ENCODE measurements around the gene EFS. TPM values are rescaled to one million over a fixed set of nuclear protein-coding genes. Genes with fewer than 3 reads are reported as not detected.
A peak's percentile ranks its signal among the peaks of the same experiment; 100 is the strongest.

Gene EFS
- total RNA-seq, 1 experiment from 2014 or later = not detected

DNA sequence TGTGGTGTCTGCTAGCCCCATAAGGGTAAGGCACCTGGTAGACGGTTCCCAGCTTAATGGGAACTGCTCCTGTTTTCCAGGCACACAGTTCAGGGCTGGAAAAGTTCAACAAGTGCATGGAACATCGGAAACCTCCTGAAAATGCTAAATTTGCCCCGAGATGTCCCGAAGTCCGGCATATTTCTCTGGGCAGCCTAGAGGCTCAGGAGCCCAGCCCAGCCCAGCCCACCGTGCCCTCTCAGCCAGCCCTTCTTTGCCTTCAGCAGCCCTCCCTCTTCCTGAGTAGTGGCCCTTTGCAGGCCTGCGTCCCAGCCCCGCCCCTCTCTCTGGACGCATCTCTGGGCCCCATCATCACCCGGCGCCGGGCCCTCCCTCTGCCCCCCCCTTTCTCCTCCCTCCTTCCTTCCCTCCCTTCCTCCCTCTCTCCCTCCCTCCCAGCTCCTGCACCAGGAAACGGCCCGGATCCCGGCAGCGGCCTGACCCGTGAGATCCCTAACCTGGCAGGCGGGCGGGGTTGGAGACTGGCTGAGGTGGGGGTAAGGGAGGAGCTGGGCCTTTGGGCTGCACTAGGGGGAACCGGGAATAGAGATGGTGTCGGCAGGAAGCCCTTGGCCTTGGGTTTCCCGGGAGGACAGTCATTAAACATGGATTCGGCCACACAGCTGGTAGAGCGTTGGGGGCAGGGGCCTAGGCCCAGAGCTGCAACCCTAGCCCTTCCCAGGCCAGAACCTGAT lies 58.4 kb downstream of the EFS start, which contains the start of gene BCL2L2:
BCL2L2 (plus strand) TSS at position 422 of the 734 bp plus-strand sequence. CDS start 935 bp downstream, outside the sequence.
- peak; percentile 86 for DNase-seq (ENCODE audit: low spot score)

Other genes with a start within 250 kb of the EFS start
- not detected in 2 replicates for gene CEBPE, start 245.9 kb downstream of the EFS start, total RNA-seq (2014; rRNA removed; shearing (Covaris generic))
- gene SLC7A8, start 181.5 kb downstream of the EFS start, total RNA-seq (2014; rRNA removed; shearing (Covaris generic)) = 5.2 and 5.6 TPM in 2 replicates
- gene RNF212B, start 127.2 kb downstream of the EFS start, total RNA-seq (2014; rRNA removed; shearing (Covaris generic)) = not detected in 2 replicates
- 9.8 and 11.4 TPM in 2 replicates for gene HOMEZ, start 79.0 kb downstream of the EFS start, total RNA-seq (2014; rRNA removed; shearing (Covaris generic))
- 2.8 and 4.6 TPM in 2 replicates for gene PPP1R3E, start 62.3 kb downstream of the EFS start, total RNA-seq (2014; rRNA removed; shearing (Covaris generic))
- gene BCL2L2, start 58.3 kb downstream of the EFS start, total RNA-seq (2014; rRNA removed; shearing (Covaris generic)) = 9.7 and 14.5 TPM in 2 replicates
- 101 and 109 TPM in 2 replicates for gene PABPN1, start 43.7 kb downstream of the EFS start, total RNA-seq (2014; rRNA removed; shearing (Covaris generic))
- gene SLC22A17, start 12.3 kb downstream of the EFS start, total RNA-seq (2014; rRNA removed; shearing (Covaris generic)) = 4.6 and 5.3 TPM in 2 replicates
- not detected in 2 replicates for gene IL25, start 7.6 kb upstream of the EFS start, total RNA-seq (2014; rRNA removed; shearing (Covaris generic))
- gene CMTM5, start 11.9 kb upstream of the EFS start, total RNA-seq (2014; rRNA removed; shearing (Covaris generic)) = not detected in 2 replicates
- not detected in 2 replicates for gene MYH6, start 43.1 kb upstream of the EFS start, total RNA-seq (2014; rRNA removed; shearing (Covaris generic))
- gene MYH7, start 70.5 kb upstream of the EFS start, total RNA-seq (2014; rRNA removed; shearing (Covaris generic)) = not detected in 2 replicates
- gene NGDN, start 104.5 kb upstream of the EFS start, total RNA-seq (2014; rRNA removed; shearing (Covaris generic)) = 65.3 and 80.2 TPM in 2 replicates
- 0.02 and 0.10 TPM in 2 replicates for gene ZFHX2, start 186.6 kb upstream of the EFS start, total RNA-seq (2014; rRNA removed; shearing (Covaris generic))
- 4.0 and 11.8 TPM in 2 replicates for gene THTPA, start 191.1 kb upstream of the EFS start, total RNA-seq (2014; rRNA removed; shearing (Covaris generic))
- 0.06 and 0.43 TPM in 2 replicates for gene AP1G2, start 202.6 kb upstream of the EFS start, total RNA-seq (2014; rRNA removed; shearing (Covaris generic))
- gene JPH4, start 213.6 kb upstream of the EFS start, total RNA-seq (2014; rRNA removed; shearing (Covaris generic)) = not detected in 2 replicates